OCI-LY3 (cell line): ENCODE measurements around the gene MXRA8.

Source experiments
- H2AFZ ChIP-seq: fragments of 200-600, 300-600 bp; shearing (Covaris generic); 2 replicates; pipeline ENCODE4 v1.6.0; 2014; ENCODE audit warnings: antibody characterized with exemption, low read depth, low read length
- H3K27ac ChIP-seq: fragments of 200-600, 300-600 bp; sonication (generic); 2 replicates; pipeline ENCODE4 v1.5.1; 2014; ENCODE audit warnings: mild to moderate bottlenecking, low read length, moderate library complexity, mixed read lengths
- H3K27me3 ChIP-seq: fragments of 200-600, 300-600 bp; sonication (generic); 2 replicates; pipeline ENCODE4 v1.6.1; 2014; ENCODE audit warnings: low read depth, low read length, mixed read lengths
- H3K36me3 ChIP-seq: fragments of 200-600, 300-600 bp; sonication (generic); replicated peaks from 2 replicates; pipeline ENCODE3; 2014; ENCODE audit warnings: low read depth, low read length, mixed read lengths
- H3K4me1 ChIP-seq: fragments of 300-600, 200-600 bp; sonication (generic); 2 replicates; pipeline ENCODE4 v1.6.1; 2014; ENCODE audit warnings: low read length, mixed read lengths
- H3K4me2 ChIP-seq: fragments of 200-600, 300-600 bp; sonication (generic); 2 replicates; pipeline ENCODE4 v1.6.1; 2014; ENCODE audit warnings: low read length, mixed read lengths
- H3K4me3 ChIP-seq: fragments of 300-600, 200-600 bp; sonication (generic); 2 replicates; pipeline ENCODE4 v1.5.1; 2014; ENCODE audit warnings: antibody characterized with exemption, mild to moderate bottlenecking, low read length, moderate library complexity
- H3K79me2 ChIP-seq: fragments of 300-600, 200-600 bp; shearing (Covaris generic); 2 replicates; pipeline ENCODE4 v1.6.1; 2014; ENCODE audit warnings: mild to moderate bottlenecking, low read length, mixed read lengths
- H3K9ac ChIP-seq: fragments of 300-600, 200-600 bp; shearing (Covaris generic); 2 replicates; pipeline ENCODE4 v1.6.0; 2014; ENCODE audit warnings: mild to moderate bottlenecking, low read length, moderate library complexity
- H3K9me3 ChIP-seq: fragments of 200-600, 300-600 bp; shearing (Covaris generic); 2 replicates; pipeline ENCODE4 v1.6.1; 2014; ENCODE audit warnings: low read length, mixed read lengths; ENCODE audit not compliant: insufficient read depth
- H4K20me1 ChIP-seq: fragments of 200-600, 300-600 bp; sonication (generic); 2 replicates; pipeline ENCODE4 v1.6.1; 2016; ENCODE audit warnings: low read length, mixed read lengths; ENCODE audit not compliant: insufficient read depth
- EZH2phosphoT487 ChIP-seq: fragments of 200-600 bp; shearing (Covaris generic); IDR thresholded peaks from 2 replicates; pipeline ENCODE4 v1.6.1; 2018; ENCODE audit warnings: antibody characterized with exemption, mixed run types, low read depth
- TF ChIP-seq, protein P1 (sequence below): fragments of 200-600, 300-600 bp; sonication (generic); IDR thresholded peaks from 2 replicates; pipeline ENCODE4 v1.5.1; 2014; ENCODE audit warnings: antibody characterized with exemption, low read length, low read depth

MXRA8 gene

GRCh38 chr1:1331068-1331965, 27.0 kb downstream of the MXRA8 start, which contains the start of gene TAS1R3:
TAS1R3 (plus strand) TSS chr1:1331280; CDS start chr1:1331346, 66 bp downstream.
- TF ChIP-seq, protein P1, sequence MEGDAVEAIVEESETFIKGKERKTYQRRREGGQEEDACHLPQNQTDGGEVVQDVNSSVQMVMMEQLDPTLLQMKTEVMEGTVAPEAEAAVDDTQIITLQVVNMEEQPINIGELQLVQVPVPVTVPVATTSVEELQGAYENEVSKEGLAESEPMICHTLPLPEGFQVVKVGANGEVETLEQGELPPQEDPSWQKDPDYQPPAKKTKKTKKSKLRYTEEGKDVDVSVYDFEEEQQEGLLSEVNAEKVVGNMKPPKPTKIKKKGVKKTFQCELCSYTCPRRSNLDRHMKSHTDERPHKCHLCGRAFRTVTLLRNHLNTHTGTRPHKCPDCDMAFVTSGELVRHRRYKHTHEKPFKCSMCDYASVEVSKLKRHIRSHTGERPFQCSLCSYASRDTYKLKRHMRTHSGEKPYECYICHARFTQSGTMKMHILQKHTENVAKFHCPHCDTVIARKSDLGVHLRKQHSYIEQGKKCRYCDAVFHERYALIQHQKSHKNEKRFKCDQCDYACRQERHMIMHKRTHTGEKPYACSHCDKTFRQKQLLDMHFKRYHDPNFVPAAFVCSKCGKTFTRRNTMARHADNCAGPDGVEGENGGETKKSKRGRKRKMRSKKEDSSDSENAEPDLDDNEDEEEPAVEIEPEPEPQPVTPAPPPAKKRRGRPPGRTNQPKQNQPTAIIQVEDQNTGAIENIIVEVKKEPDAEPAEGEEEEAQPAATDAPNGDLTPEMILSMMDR = no peak
- no peak for TF ChIP-seq EZH2phosphoT487
- Histone ChIP-seq H3K4me3 (no peak within 1 kb of the TSS), H3K79me2 (no peaks in the 10 kb centered on the region), H4K20me1 (0 out of 2 replicates have a peak, but pooled peaks cover under 1% of the 10 kb centered on the region), H3K36me3 (peaks cover 4% of the 10 kb centered on the region), H3K9me3 (no peaks in the 10 kb centered on the region), H3K9ac (no peak within 1 kb of the TSS), H2AFZ (no peak within 1 kb of the TSS), H3K4me2 (no peak within 1 kb of the TSS), H3K27me3 (no peaks in the 10 kb centered on the region), H3K27ac (no peak within 1 kb of the TSS), H3K4me1 (no peaks in the 10 kb centered on the region)

DNA sequence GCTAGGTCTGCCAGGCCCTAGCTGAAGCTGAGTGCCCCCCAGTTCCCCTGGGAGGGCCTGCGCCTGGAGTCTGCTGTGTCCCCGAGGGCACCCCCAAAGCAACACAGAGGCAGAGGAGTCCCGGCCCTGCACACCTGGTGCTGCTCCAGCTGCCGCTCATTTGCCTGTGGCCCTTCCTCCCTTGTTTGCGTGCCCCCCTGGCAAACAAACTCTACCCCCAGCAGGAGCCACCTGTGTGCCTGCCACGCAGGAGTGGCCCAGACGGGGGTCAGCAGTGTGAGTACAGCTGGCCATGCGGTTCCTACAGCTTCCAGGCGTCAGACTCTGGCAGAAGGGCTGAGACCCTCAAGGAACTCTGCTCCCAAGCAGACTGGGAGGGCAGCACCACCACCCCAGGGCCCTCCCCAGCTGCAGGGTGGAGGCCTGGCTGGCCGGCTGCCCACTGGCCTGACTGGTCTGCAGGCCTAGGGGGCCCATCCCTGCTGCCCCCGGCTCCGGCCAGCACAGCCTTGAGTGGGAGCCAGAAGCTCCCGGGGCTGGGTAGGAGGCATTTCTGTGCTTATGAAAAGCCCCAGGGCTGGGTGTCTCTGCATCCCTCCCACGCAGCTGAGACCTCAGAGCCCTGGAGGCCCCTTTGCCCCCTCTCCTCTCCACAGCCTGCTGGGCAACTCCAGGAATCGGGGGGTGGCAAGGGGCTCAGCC, 27.8 kb downstream of the MXRA8 start:
- Histone ChIP-seq H3K79me2 (peaks cover 6% of the 10 kb centered on the region), H3K27me3 (no peaks in the 10 kb centered on the region), H3K4me1 (peaks cover 4% of the 10 kb centered on the region), H3K36me3 (peaks cover 4% of the 10 kb centered on the region), H3K4me3 (no peak overlapping the region), H3K27ac (no peak overlapping the region), H3K9ac (no peak overlapping the region), H3K4me2 (no peak overlapping the region), H3K9me3 (no peaks in the 10 kb centered on the region), H4K20me1 (0 out of 2 replicates have a peak, but pooled peaks cover 3% of the 10 kb centered on the region), H2AFZ (no peak overlapping the region)
- TF ChIP-seq, protein P1 = no peak
- no peak for TF ChIP-seq EZH2phosphoT487

GRCh38 chr1:1329304-1330210, 28.8 kb downstream of the MXRA8 start:
- H3K36me3 ChIP-seq = peaks cover 4% of the 10 kb centered on the region
- H3K4me3 ChIP-seq = no peak overlapping the region
- H3K9me3 ChIP-seq = no peaks in the 10 kb centered on the region
- no peak overlapping the region for H3K27ac ChIP-seq
- 0 out of 2 replicates have a peak, but pooled peaks cover 3% of the 10 kb centered on the region for H4K20me1 ChIP-seq
- H3K27me3 ChIP-seq = no peaks in the 10 kb centered on the region
- no peak overlapping the region for H2AFZ ChIP-seq
- H3K9ac ChIP-seq = no peak overlapping the region
- TF ChIP-seq, protein P1 = no peak
- TF ChIP-seq EZH2phosphoT487 = no peak
- H3K79me2 ChIP-seq = peaks cover 13% of the 10 kb centered on the region
- no peak overlapping the region for H3K4me2 ChIP-seq
- H3K4me1 ChIP-seq = peaks cover 8% of the 10 kb centered on the region
